PC-3 (cell line): ENCODE results near the gene CIAO1.

Source experiments
- CTCF ChIP-seq: fragments of 300-600 bp; sonication (generic); conservative IDR thresholded peaks from 2 replicates; pipeline ENCODE4 v1.5.1; 2017; ENCODE audit warnings: antibody characterized with exemption, low read depth, mild to moderate bottlenecking, low read length
- EZH2 ChIP-seq: fragments of 300-600 bp; sonication (generic); IDR thresholded peaks from one replicate; pipeline ENCODE4 v1.6.1; 2017; ENCODE audit warnings: antibody characterized with exemption, mild to moderate bottlenecking, low read length; ENCODE audit not compliant: unreplicated experiment

GRCh38 chr2:96241900-96242611 lies 24.0 kb upstream of the CIAO1 start:
- TF ChIP-seq CTCF = no peak
- no peak for TF ChIP-seq EZH2
